HCT116 (cell line): ENCODE measurements around the gene CBLB. TPM values are rescaled to one million over a fixed set of nuclear protein-coding genes. Genes with fewer than 3 reads are reported as not detected.

Experiments
- ATAC-seq: fragments of 200-7000 bp; cut with Tn5 transposase; 2 replicates; pipeline ENCODE4 v1.9.1; 2020; ENCODE audit warnings: mild to moderate bottlenecking, moderate library complexity
- BruUV-seq: library from RNA; stranded (reverse); fragments of 400-500 nt; replicated peaks from 2 replicates; lab custom pipeline; 2021; lab: Mats Ljungman, UMichigan
- CTCF ChIA-PET: fragments of 300-600 bp; sonication (Branson Sonifier 250); formaldehyde crosslinking; loops from one replicate; lab custom pipeline; 2021; ENCODE audit warnings: antibody characterized with exemption; lab: Charles Lee
- POLR2A ChIA-PET: fragments of 300-600, 350-600 bp; sonication (Branson Sonifier 250); formaldehyde crosslinking; loops from one replicate; lab custom pipeline; 2021; ENCODE audit warnings: antibody characterized with exemption; lab: Charles Lee
- RAD21 ChIA-PET, 2 experiments: fragments of 300-600 bp; sonication (Branson Sonifier 250); formaldehyde crosslinking; loops; one replicate each; lab custom pipeline; 2023; ENCODE audit warnings: low total read pairs in 2 of 2; ENCODE audit not compliant: uncharacterized antibody in 2 of 2, unreplicated experiment in 2 of 2, low non-redundant PET in 1 of 2; lab: Charles Lee
- DNase-seq: peaks from one replicate; pipeline ENCODE4 v3.0.0-alpha.2; 2010; ENCODE audit warnings: low read depth, low spot score
- H2AFZ ChIP-seq: fragments of 200-600 bp; shearing (Covaris generic), sonication (generic); 2 replicates; pipeline ENCODE4 v1.6.1; 2017; ENCODE audit warnings: low read depth, mixed run types, mixed read lengths, antibody characterized with exemption, low read length; ENCODE audit not compliant: poor library complexity, severe bottlenecking
- H3K27ac ChIP-seq: 2 replicates; pipeline ENCODE4 v1.5.1; 2012; ENCODE audit warnings: low read depth, low read length
- H3K27me3 ChIP-seq: fragments of 200-600 bp; sonication (generic); 2 replicates; pipeline ENCODE4 v1.6.1; 2016; ENCODE audit warnings: mixed run types, low read length, mixed read lengths; ENCODE audit not compliant: insufficient read depth
- H3K36me3 ChIP-seq, 2 experiments: fragments of 200-500 bp in 1 of 2; fragments of 200-600 bp in 1 of 2; sonication (Bioruptor generic) in 1 of 2; sonication (generic) in 1 of 2; 2 replicates each; pipeline versions ENCODE4 v1.5.1 to v1.6.1; 2014 to 2016; ENCODE audit warnings: low read length in 2 of 2, inconsistent platforms in 1 of 2, mixed read lengths in 1 of 2, mixed run types in 1 of 2; ENCODE audit not compliant: insufficient read depth in 2 of 2, control insufficient read depth in 1 of 2
- H3K4me1 ChIP-seq, 2 experiments: fragments of 200-600 bp in 1 of 2; sonication (generic) in 1 of 2; 2 replicates each; pipeline versions ENCODE4 v1.5.1 to v1.6.1; 2012 to 2017; ENCODE audit warnings: low read length in 2 of 2, inconsistent platforms in 1 of 2, mild to moderate bottlenecking in 1 of 2, mixed read lengths in 1 of 2, mixed run types in 1 of 2, moderate library complexity in 1 of 2; ENCODE audit not compliant: insufficient read depth in 2 of 2, control insufficient read depth in 1 of 2
- H3K4me2 ChIP-seq: fragments of 200-600 bp; sonication (generic); 2 replicates; pipeline ENCODE4 v1.6.1; 2017; ENCODE audit warnings: mixed run types, low read length, mixed read lengths
- H3K4me3 ChIP-seq, 2 experiments: fragments of 200-600 bp in 1 of 2; sonication (generic) in 1 of 2; replicated peaks in 1 of 2; 2 replicates each; pipeline ENCODE4 v1.5.1; 2011 to 2016; ENCODE audit warnings: low read length in 2 of 2, control low read depth in 1 of 2, low read depth in 1 of 2, mild to moderate bottlenecking in 1 of 2, mixed read lengths in 1 of 2, mixed run types in 1 of 2
- H3K79me2 ChIP-seq: fragments of 200-600 bp; sonication (generic); 2 replicates; pipeline ENCODE4 v1.6.1; 2017; ENCODE audit warnings: mild to moderate bottlenecking, mixed run types, low read length, moderate library complexity, mixed read lengths; ENCODE audit not compliant: insufficient read depth
- H3K9ac ChIP-seq: fragments of 200-600 bp; sonication (generic); 2 replicates; pipeline ENCODE4 v1.6.1; 2016; ENCODE audit warnings: low read length, mixed read lengths
- H3K9me2 ChIP-seq: fragments of 200-600 bp; sonication (generic), shearing (Covaris generic); 2 replicates; pipeline ENCODE4 v1.6.1; 2017; ENCODE audit warnings: mixed run types, mild to moderate bottlenecking, moderate library complexity; ENCODE audit not compliant: insufficient read depth
- H3K9me3 ChIP-seq, 2 experiments: fragments of 200-500 bp in 1 of 2; fragments of 200-600 bp in 1 of 2; sonication (Bioruptor generic) in 1 of 2; sonication (generic) in 1 of 2; 2 replicates each; pipeline ENCODE4 v1.6.1; 2014 to 2017; ENCODE audit warnings: low read length in 2 of 2, mixed read lengths in 2 of 2, inconsistent platforms in 1 of 2, low read depth in 1 of 2, mild to moderate bottlenecking in 1 of 2, mixed run types in 1 of 2, moderate library complexity in 1 of 2; ENCODE audit not compliant: control insufficient read depth in 1 of 2, insufficient read depth in 1 of 2
- H4K20me1 ChIP-seq: fragments of 200-600 bp; sonication (generic), shearing (Covaris generic); 2 replicates; pipeline ENCODE4 v1.6.1; 2017; ENCODE audit warnings: mixed run types, mild to moderate bottlenecking, moderate library complexity; ENCODE audit not compliant: insufficient read depth
- CBX3 ChIP-seq: IDR thresholded peaks from 2 replicates; pipeline ENCODE4 v1.6.1; 2012; ENCODE audit warnings: low read depth
- ELF1 ChIP-seq: IDR thresholded peaks from 2 replicates; pipeline ENCODE4 v1.6.1; 2012; ENCODE audit warnings: low read depth, borderline replicate concordance
- POLR2AphosphoS5 ChIP-seq: IDR thresholded peaks from 2 replicates; pipeline ENCODE4 v1.6.1; 2011; ENCODE audit warnings: mild to moderate bottlenecking, low read depth, low read length, moderate library complexity
- TCF7L2 ChIP-seq: IDR thresholded peaks from 2 replicates; pipeline ENCODE4 v1.7.0; 2011; ENCODE audit warnings: borderline replicate concordance, inconsistent platforms; ENCODE audit not compliant: insufficient read depth, insufficient read length; ENCODE audit errors: extremely low read depth
- YY1 ChIP-seq: IDR thresholded peaks from 2 replicates; pipeline ENCODE4 v1.6.1; 2011; ENCODE audit warnings: low read length, low read depth, moderate library complexity, mild to moderate bottlenecking; ENCODE audit not compliant: insufficient replicate concordance; ENCODE audit errors: extremely low read depth
- ZFX ChIP-seq: fragments of 450-650 bp; IDR thresholded peaks from 2 replicates; pipeline ENCODE4 v1.6.1; 2017
- ZNF274 ChIP-seq: fragments of 200-500 bp; sonication (Bioruptor generic); IDR thresholded peaks from 2 replicates; pipeline ENCODE4 v1.6.1; 2014; ENCODE audit warnings: mild to moderate bottlenecking, low read depth, low read length, inconsistent platforms
- intact Hi-C: fragments of 100-400 bp; cut with micrococcal nuclease; formaldehyde crosslinking; loops from 2 replicates; pipeline ENCODE4 v1.10.0; 2022
- total RNA-seq: library from RNA; stranded (reverse); gene quantifications from one replicate; pipeline ENCODE4 v1.2.1, GENCODE V29; 2021; ENCODE audit not compliant: unreplicated experiment
- TF ChIP-seq, protein P1 (sequence below): IDR thresholded peaks from 2 replicates; pipeline ENCODE4 v1.6.1; 2011; ENCODE audit warnings: mild to moderate bottlenecking, low read length, moderate library complexity; ENCODE audit not compliant: insufficient replicate concordance; ENCODE audit errors: extremely low read depth
- TF ChIP-seq, protein P2 (sequence below): IDR thresholded peaks from 2 replicates; pipeline ENCODE4 v1.6.1; 2012

The CBLB gene
- total RNA-seq, 1 experiment from 2014 or later = 10.4 TPM

DNA sequence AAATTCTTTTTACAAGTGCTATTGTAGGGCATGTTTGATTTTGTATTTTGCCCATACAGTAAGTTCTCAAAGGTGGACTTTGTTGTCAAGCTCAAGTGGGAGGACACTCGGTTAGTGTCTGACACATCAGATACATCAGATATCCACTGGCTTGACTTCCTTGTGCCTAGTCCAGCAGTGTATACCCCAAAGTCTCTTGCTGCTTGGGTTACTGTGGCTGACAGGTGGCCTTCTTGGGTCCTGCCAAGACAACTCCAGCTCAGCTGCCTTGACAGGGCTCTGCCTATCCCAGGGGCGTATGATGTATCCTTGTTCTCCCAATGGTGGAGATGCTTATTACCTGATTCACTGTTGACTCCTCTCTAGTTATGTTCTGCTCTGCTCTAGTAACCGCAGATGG, 214.9 kb downstream of the CBLB start (continued):
- TF ChIP-seq, protein P1, sequence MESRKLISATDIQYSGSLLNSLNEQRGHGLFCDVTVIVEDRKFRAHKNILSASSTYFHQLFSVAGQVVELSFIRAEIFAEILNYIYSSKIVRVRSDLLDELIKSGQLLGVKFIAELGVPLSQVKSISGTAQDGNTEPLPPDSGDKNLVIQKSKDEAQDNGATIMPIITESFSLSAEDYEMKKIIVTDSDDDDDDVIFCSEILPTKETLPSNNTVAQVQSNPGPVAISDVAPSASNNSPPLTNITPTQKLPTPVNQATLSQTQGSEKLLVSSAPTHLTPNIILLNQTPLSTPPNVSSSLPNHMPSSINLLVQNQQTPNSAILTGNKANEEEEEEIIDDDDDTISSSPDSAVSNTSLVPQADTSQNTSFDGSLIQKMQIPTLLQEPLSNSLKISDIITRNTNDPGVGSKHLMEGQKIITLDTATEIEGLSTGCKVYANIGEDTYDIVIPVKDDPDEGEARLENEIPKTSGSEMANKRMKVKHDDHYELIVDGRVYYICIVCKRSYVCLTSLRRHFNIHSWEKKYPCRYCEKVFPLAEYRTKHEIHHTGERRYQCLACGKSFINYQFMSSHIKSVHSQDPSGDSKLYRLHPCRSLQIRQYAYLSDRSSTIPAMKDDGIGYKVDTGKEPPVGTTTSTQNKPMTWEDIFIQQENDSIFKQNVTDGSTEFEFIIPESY = no peak
- TF ChIP-seq TCF7L2 (no peak), CBX3 (no peak), POLR2AphosphoS5 (no peak), ZFX (no peak)
- TF ChIP-seq, protein P2, sequence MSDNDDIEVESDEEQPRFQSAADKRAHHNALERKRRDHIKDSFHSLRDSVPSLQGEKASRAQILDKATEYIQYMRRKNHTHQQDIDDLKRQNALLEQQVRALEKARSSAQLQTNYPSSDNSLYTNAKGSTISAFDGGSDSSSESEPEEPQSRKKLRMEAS = no peak
- TF ChIP-seq, all 23 proteins: peak for 0

DNA sequence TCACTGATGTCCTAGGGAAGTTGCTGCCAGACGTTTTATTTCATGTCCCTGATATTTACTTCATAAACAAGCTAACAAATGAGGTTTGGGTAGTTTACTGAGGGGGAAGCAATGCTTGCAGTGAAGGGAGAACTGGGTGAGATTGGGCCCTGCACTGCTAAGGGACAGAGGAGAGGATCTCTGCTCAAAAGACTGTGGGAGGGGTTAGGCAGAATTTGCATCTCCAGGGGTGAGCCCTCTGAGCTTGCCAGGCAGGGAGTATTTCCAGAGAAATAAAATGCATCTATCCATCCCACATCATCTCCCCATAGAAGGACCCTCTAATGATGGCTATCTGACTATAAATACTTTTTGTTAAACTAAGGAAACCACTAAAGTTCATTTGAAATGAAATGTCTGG, 215.6 kb downstream of the CBLB start:
- Histone ChIP-seq H3K9ac (no peak overlapping the region), H3K27ac (no peak overlapping the region), H3K27me3 (no peaks in the 10 kb centered on the region), H3K4me1 (no peaks in the 10 kb centered on the region), H3K4me2 (no peak overlapping the region), H3K9me2 (no peaks in the 10 kb centered on the region), H2AFZ (no peak overlapping the region), H4K20me1 (no peaks in the 10 kb centered on the region), H3K79me2 (no peaks in the 10 kb centered on the region), H3K4me3 (no peak overlapping the region), H3K36me3 (no peaks in the 10 kb centered on the region), H3K9me3 (no peaks in the 10 kb centered on the region)
- BruUV-seq = no TSS peak
- ChIA-PET CTCF (no interaction called here), POLR2A (no interaction called here), RAD21 (no interaction called here)
- intact Hi-C loops = no loop called here
- no peak for DNase-seq
- TF ChIP-seq YY1 (no peak), ELF1 (no peak), ZNF274 (no peak)
- no peak for ATAC-seq
